SK-N-SH treated with all-trans-retinoic acid at 6 μM for 48 hours (cell line): ENCODE data around the gene STRBP.
"Not testable (repeated sequence)": the region's sequence is repeated elsewhere in the genome, so short reads cannot be mapped to it uniquely, and the experiment has no call there.

Experiments used
- ATAC-seq: fragments of 200-7000 bp; cut with Tn5 transposase; 3 replicates; pipeline ENCODE4 v1.9.1; 2020; ENCODE audit warnings: mild to moderate bottlenecking, moderate library complexity
- ARNTL ChIP-seq: fragments of 450-650 bp; formaldehyde crosslinking; IDR thresholded peaks from 2 replicates; pipeline ENCODE4 v1.5.0; 2020; ENCODE audit warnings: low read depth, mild to moderate bottlenecking, moderate library complexity, borderline replicate concordance
- BACH2 ChIP-seq: fragments of 250-450 bp; sonication (Bioruptor Pico); IDR thresholded peaks from 2 replicates; pipeline ENCODE4 v1.9.0; 2021; ENCODE audit warnings: mild to moderate bottlenecking, borderline replicate concordance
- CREB5 ChIP-seq: fragments of 250-450 bp; sonication (Bioruptor Pico); IDR thresholded peaks from 2 replicates; pipeline ENCODE4 v1.5.1; 2020; ENCODE audit warnings: low read depth, mild to moderate bottlenecking, moderate library complexity
- CSDC2 ChIP-seq: fragments of 250-450 bp; sonication (Bioruptor Pico); IDR thresholded peaks from 2 replicates; pipeline ENCODE4 v1.5.0; 2020; ENCODE audit warnings: mild to moderate bottlenecking, moderate library complexity
- CSRNP3 ChIP-seq: fragments of 250-450 bp; sonication (Bioruptor Pico); IDR thresholded peaks from 2 replicates; pipeline ENCODE4 v1.5.1; 2021; ENCODE audit warnings: mild to moderate bottlenecking, moderate library complexity
- GLIS3 ChIP-seq: fragments of 250-450 bp; sonication (Bioruptor Pico); IDR thresholded peaks from 2 replicates; pipeline ENCODE4 v1.5.0; 2020; ENCODE audit warnings: mild to moderate bottlenecking, moderate library complexity
- PATZ1 ChIP-seq: fragments of 250-450 bp; sonication (Bioruptor Pico); IDR thresholded peaks from 2 replicates; pipeline ENCODE4 v1.8.0; 2020; ENCODE audit warnings: mild to moderate bottlenecking, moderate library complexity, borderline replicate concordance
- PPARA ChIP-seq: fragments of 250-450 bp; sonication (Bioruptor Pico); IDR thresholded peaks from 2 replicates; pipeline ENCODE4 v1.5.0; 2020; ENCODE audit warnings: mild to moderate bottlenecking, borderline replicate concordance
- RARB ChIP-seq: fragments of 250-450 bp; sonication (Bioruptor Pico); IDR thresholded peaks from 2 replicates; pipeline ENCODE4 v1.8.0; 2021; ENCODE audit warnings: mild to moderate bottlenecking, moderate library complexity
- SNAI2 ChIP-seq: fragments of 250-450 bp; sonication (Bioruptor Pico); IDR thresholded peaks from 2 replicates; pipeline ENCODE4 v1.5.0; 2020; ENCODE audit warnings: mild to moderate bottlenecking, moderate library complexity
- TCF4 ChIP-seq: fragments of 250-450 bp; sonication (Bioruptor Pico); IDR thresholded peaks from 2 replicates; pipeline ENCODE4 v1.8.0; 2021; ENCODE audit warnings: mild to moderate bottlenecking, moderate library complexity, borderline replicate concordance
- TOX ChIP-seq: fragments of 250-450 bp; sonication (Bioruptor Pico); IDR thresholded peaks from 2 replicates; pipeline ENCODE4 v1.8.0; 2021; ENCODE audit warnings: mild to moderate bottlenecking, moderate library complexity, borderline replicate concordance
- ZC3H10 ChIP-seq: fragments of 250-450 bp; sonication (Bioruptor Pico); IDR thresholded peaks from 2 replicates; pipeline ENCODE4 v1.5.1; 2021; ENCODE audit warnings: mild to moderate bottlenecking, moderate library complexity
- ZFP3 ChIP-seq: fragments of 250-450 bp; sonication (Bioruptor Pico); IDR thresholded peaks from 2 replicates; pipeline ENCODE4 v1.5.0; 2020; ENCODE audit warnings: mild to moderate bottlenecking, moderate library complexity
- ZFP30 ChIP-seq: fragments of 450-650 bp; formaldehyde crosslinking; IDR thresholded peaks from 2 replicates; pipeline ENCODE4 v1.5.0; 2022; ENCODE audit warnings: mild to moderate bottlenecking, moderate library complexity
- ZNF565 ChIP-seq: fragments of 450-650 bp; formaldehyde crosslinking; conservative IDR thresholded peaks from 2 replicates; pipeline ENCODE4 v1.5.0; 2020; ENCODE audit warnings: low read depth, mild to moderate bottlenecking, moderate library complexity
- ZNF70 ChIP-seq: fragments of 450-650 bp; formaldehyde crosslinking; IDR thresholded peaks from 2 replicates; pipeline ENCODE4 v1.5.0; 2020; ENCODE audit warnings: mild to moderate bottlenecking, moderate library complexity
- ZNF8 ChIP-seq: fragments of 450-650 bp; formaldehyde crosslinking; IDR thresholded peaks from 2 replicates; pipeline ENCODE4 v1.5.0; 2020; ENCODE audit warnings: mild to moderate bottlenecking, moderate library complexity

Gene STRBP

GRCh38 chr9:123208626-123209174 lies 59.7 kb downstream of the STRBP start:
- ATAC-seq, result no peak
- no peak for TF ChIP-seq CREB5
- no peak for TF ChIP-seq RARB (CRISPR knock-in tag)
- TF ChIP-seq ZNF70 (CRISPR knock-in tag), result no peak
- no peak for TF ChIP-seq CSRNP3
- TF ChIP-seq PATZ1, result no peak
- TF ChIP-seq ZNF565, result no peak
- no peak for TF ChIP-seq ZNF8
- no peak for TF ChIP-seq TOX

DNA sequence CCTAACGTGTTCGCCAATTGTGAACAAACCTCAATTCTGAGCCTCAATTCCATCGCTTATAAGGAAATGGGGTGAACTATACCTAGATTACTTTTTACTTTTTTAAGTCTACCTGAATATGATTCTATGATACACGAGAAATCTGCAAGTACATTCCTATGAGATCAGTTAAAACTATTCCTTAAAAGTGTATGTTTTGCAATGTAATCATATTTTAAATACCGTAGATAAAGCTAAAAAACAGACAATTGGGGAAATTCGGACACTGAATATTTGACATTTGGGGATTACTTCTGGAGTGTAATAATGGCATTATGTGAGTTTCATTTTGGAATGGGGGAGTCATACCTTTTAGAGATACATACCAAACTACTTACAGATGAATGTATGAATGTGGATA lies 62.3 kb downstream of the STRBP start:
- no peak for ATAC-seq
- TF ChIP-seq ARNTL (CRISPR knock-in tag), result no peak
- no peak for TF ChIP-seq CREB5
- no peak for TF ChIP-seq TCF4
- no peak for TF ChIP-seq ZFP30 (CRISPR knock-in tag)
- no peak for TF ChIP-seq ZNF70 (CRISPR knock-in tag)
- TF ChIP-seq GLIS3 (CRISPR knock-in tag), result no peak
- no peak for TF ChIP-seq CSRNP3
- TF ChIP-seq, all 23 proteins: peak for 0

- no peak for TF ChIP-seq CSRNP3
- no peak for TF ChIP-seq ZC3H10 (CRISPR knock-in tag)
- TF ChIP-seq ZNF565, result no peak
- no peak for TF ChIP-seq PPARA (CRISPR knock-in tag)
- TF ChIP-seq TOX, result no peak
- TF ChIP-seq SNAI2 (CRISPR knock-in tag), result no peak
- TF ChIP-seq CSDC2 (CRISPR knock-in tag), result no peak
- TF ChIP-seq ZFP30 (CRISPR knock-in tag), result no peak
- TF ChIP-seq PATZ1, result no peak
- no peak for TF ChIP-seq RARB (CRISPR knock-in tag)
- TF ChIP-seq ZNF8, result no peak
- TF ChIP-seq TCF4, result no peak
- TF ChIP-seq ZFP3 (CRISPR knock-in tag), result no peak
- no peak for TF ChIP-seq BACH2 (CRISPR knock-in tag)
Measured at GRCh38 chr9:123201083-123201482, 67.3 kb downstream of the STRBP start.

GRCh38 chr9:123200469-123200868 lies 67.9 kb downstream of the STRBP start:
- not testable (repeated sequence) for ATAC-seq

More at GRCh38 chr9:123201083-123201482, 67.3 kb downstream of the STRBP start:
- ATAC-seq, result no peak
